ENCODE results near the gene WDR1. TPM values are rescaled to one million over a fixed set of nuclear protein-coding genes. Genes with fewer than 3 reads are reported as not detected.

Gene WDR1
- total RNA-seq, 1 experiment from 2014 or later, result 367 TPM

- no CpG with 5 or more reads among the region's 10 CpGs for WGBS (ENCODE audit: extremely low coverage, insufficient read length, low lambda C conversion rate)
- H2BK15ac ChIP-seq (ENCODE audit: low read depth, low read length), result no peak overlapping the region
- no peak overlapping the region for H3T11ph ChIP-seq (ENCODE audit: low read length)
- H2AFZ ChIP-seq (ENCODE audit: low read length), result no peak overlapping the region
- H2BK120ac ChIP-seq (ENCODE audit: low read depth, low read length, poor library complexity, severe bottlenecking), result no peak overlapping the region
- H3K9me3 ChIP-seq (ENCODE audit: control insufficient read depth, low read depth, low read length), result no peaks in the 10 kb centered on the region
- no peaks in the 10 kb centered on the region for H3K79me2 ChIP-seq (ENCODE audit: insufficient read depth, low read length)
- no peaks in the 10 kb centered on the region for H4K20me1 ChIP-seq (ENCODE audit: control insufficient read depth, insufficient read depth, insufficient read length)
- H3K23me2 ChIP-seq (ENCODE audit: insufficient read length, low read depth, low read length, poor library complexity, severe bottlenecking), result no peaks in the 10 kb centered on the region
- Mint-ChIP-seq H3K4me3 (no peak overlapping the region), H3K27me3 (ENCODE audit: low read depth) (peaks cover 42% of the 10 kb centered on the region), H3K4me1 (peaks cover 3 to 6% of the 10 kb centered on the region in 2 experiments), H3K36me3 (ENCODE audit: insufficient read depth in 1 of 3, low read depth in 3 of 3) (no peaks in the 10 kb centered on the region), H3K9me3 (no peaks in the 10 kb centered on the region; a peak in 1 of 5 replicates), H3K27ac (no peak overlapping the region)
- no peak overlapping the region for H3K18ac ChIP-seq (ENCODE audit: insufficient read length, low read depth, low read length)
- H2BK5ac ChIP-seq (ENCODE audit: insufficient read length, low read length), result no peak overlapping the region
- no peak overlapping the region for H3K14ac ChIP-seq (ENCODE audit: insufficient read depth, low read length)
- no peak overlapping the region for H2BK20ac ChIP-seq (ENCODE audit: low read depth, low read length, poor library complexity, severe bottlenecking)
- no peak overlapping the region for H4K91ac ChIP-seq (ENCODE audit: insufficient read length, low read depth, low read length)
- no peak overlapping the region for H3K9ac ChIP-seq (ENCODE audit: extremely low read depth, insufficient read length, low read length)
- H4K5ac ChIP-seq (ENCODE audit: insufficient read length, low read depth, low read length), result no peak overlapping the region
- H3K4ac ChIP-seq (ENCODE audit: low read depth, low read length), result no peak overlapping the region
- H2AK5ac ChIP-seq (ENCODE audit: insufficient read length, low read length), result no peak overlapping the region
- no peak overlapping the region for H3K4me2 ChIP-seq (ENCODE audit: insufficient read depth, insufficient read length, low read length)
- H3K27me3 ChIP-seq (ENCODE audit: insufficient read depth, low read length), result no peaks in the 10 kb centered on the region; the same call in 1 of the 2 replicates
- H3K23ac ChIP-seq (ENCODE audit: insufficient read length, low read depth, low read length), result no peak overlapping the region
- TF ChIP-seq, protein P1, sequence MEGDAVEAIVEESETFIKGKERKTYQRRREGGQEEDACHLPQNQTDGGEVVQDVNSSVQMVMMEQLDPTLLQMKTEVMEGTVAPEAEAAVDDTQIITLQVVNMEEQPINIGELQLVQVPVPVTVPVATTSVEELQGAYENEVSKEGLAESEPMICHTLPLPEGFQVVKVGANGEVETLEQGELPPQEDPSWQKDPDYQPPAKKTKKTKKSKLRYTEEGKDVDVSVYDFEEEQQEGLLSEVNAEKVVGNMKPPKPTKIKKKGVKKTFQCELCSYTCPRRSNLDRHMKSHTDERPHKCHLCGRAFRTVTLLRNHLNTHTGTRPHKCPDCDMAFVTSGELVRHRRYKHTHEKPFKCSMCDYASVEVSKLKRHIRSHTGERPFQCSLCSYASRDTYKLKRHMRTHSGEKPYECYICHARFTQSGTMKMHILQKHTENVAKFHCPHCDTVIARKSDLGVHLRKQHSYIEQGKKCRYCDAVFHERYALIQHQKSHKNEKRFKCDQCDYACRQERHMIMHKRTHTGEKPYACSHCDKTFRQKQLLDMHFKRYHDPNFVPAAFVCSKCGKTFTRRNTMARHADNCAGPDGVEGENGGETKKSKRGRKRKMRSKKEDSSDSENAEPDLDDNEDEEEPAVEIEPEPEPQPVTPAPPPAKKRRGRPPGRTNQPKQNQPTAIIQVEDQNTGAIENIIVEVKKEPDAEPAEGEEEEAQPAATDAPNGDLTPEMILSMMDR (conservative IDR thresholded peaks at IDR 0.05), result peak; percentile 68
- no peak overlapping the region for H3K27ac ChIP-seq (ENCODE audit: insufficient read length, low read depth, low read length)
- no peak overlapping the region for H2BK12ac ChIP-seq (ENCODE audit: insufficient read length, low read depth, low read length)
- no peak overlapping the region for H4K8ac ChIP-seq (replicated peaks; ENCODE audit: insufficient read length, low read depth, low read length)
- no peaks in the 10 kb centered on the region for H3K4me1 ChIP-seq (ENCODE audit: insufficient read depth, low read length)
- H3K79me1 ChIP-seq (ENCODE audit: insufficient read depth, low read depth, low read length, poor library complexity, severe bottlenecking), result no peaks in the 10 kb centered on the region
- no peak overlapping the region for H3K56ac ChIP-seq (ENCODE audit: insufficient read length, low read depth, low read length)
- DNase-seq, result peak; percentile 80
Observed at GRCh38 chr4:10140866-10141759, 24.5 kb upstream of the WDR1 start.

Data from H9 (cell line).